Activated B cell treated with CpG ODN at 0.5 μM for 24 hours (primary cell): Measurements from ENCODE around the gene RCAN1. TPM values are rescaled to one million over a fixed set of nuclear protein-coding genes. Genes with fewer than 3 reads are reported as not detected.

Experiments
- ATAC-seq: fragments of 200-7000 bp; cut with Tn5 transposase; one replicate; pipeline ENCODE4 v1.10.0; 2021; ENCODE audit warnings: low read depth, mild to moderate bottlenecking, moderate library complexity
- CTCF ChIA-PET: fragments of 350-600 bp; sonication (Branson Sonifier 250); formaldehyde crosslinking; loops from one replicate; lab custom pipeline; 2021; ENCODE audit warnings: antibody characterized with exemption; lab: Charles Lee
- POLR2A ChIA-PET: fragments of 350-600 bp; sonication (Branson Sonifier 250); formaldehyde crosslinking; loops from one replicate; lab custom pipeline; 2021; ENCODE audit warnings: antibody characterized with exemption; lab: Charles Lee
- DNase-seq: peaks from one replicate; pipeline ENCODE4 v3.0.0; 2022
- H3K27ac Mint-ChIP-seq: one replicate; pipeline ENCODE4 v1.8.0; 2020; ENCODE audit warnings: mixed read lengths
- H3K27me3 Mint-ChIP-seq: one replicate; pipeline ENCODE4 v1.8.0; 2021; ENCODE audit warnings: mixed read lengths
- H3K36me3 Mint-ChIP-seq: one replicate; pipeline ENCODE4 v1.8.0; 2021; ENCODE audit warnings: low read depth, mixed read lengths
- H3K4me1 Mint-ChIP-seq: one replicate; pipeline ENCODE4 v1.8.0; 2021; ENCODE audit warnings: mixed read lengths
- H3K4me3 Mint-ChIP-seq: one replicate; pipeline ENCODE4 v1.8.0; 2020; ENCODE audit warnings: mild to moderate bottlenecking, mixed read lengths
- H3K9me3 Mint-ChIP-seq: one replicate; pipeline ENCODE4 v1.8.0; 2020; ENCODE audit warnings: mixed read lengths
- CTCF ChIP-seq: fragments of 200-600 bp; IDR thresholded peaks from one replicate; pipeline ENCODE4 v1.8.0; 2022; ENCODE audit warnings: antibody characterized with exemption, mild to moderate bottlenecking
- intact Hi-C: fragments of 100-400 bp; cut with micrococcal nuclease; formaldehyde crosslinking; loops from one replicate; pipeline ENCODE4 v1.15.1; 2024
- total RNA-seq: library from RNA; stranded (reverse); gene quantifications from 2 replicates; pipeline ENCODE4 v1.2.3, GENCODE V29; 2022

RCAN1 gene
- total RNA-seq, 1 donor from 2014 or later = 5.8 TPM

- intact Hi-C loops = no loop called here
- POLR2A ChIA-PET = no interaction called here
- DNase-seq = no peak
- no peak for TF ChIP-seq CTCF
- no peaks in the 10 kb centered on the region for H3K36me3 Mint-ChIP-seq
- CTCF ChIA-PET = interaction anchor here (1.2 kb wide), 1 partner anchor 66 kb away, joined by 3 read pairs; no protein-coding TSS in a partner anchor
- peaks cover 16% of the 10 kb centered on the region for H3K27me3 Mint-ChIP-seq
- H3K4me3 Mint-ChIP-seq = no peak overlapping the region
- H3K4me1 Mint-ChIP-seq = peaks cover 6% of the 10 kb centered on the region
- H3K9me3 Mint-ChIP-seq = no peaks in the 10 kb centered on the region
- no peak overlapping the region for H3K27ac Mint-ChIP-seq
- no peak for ATAC-seq
These were observed 6.8 kb upstream of the RCAN1 start for GRCh38 chr21:34621434-34622350.

GRCh38 chr21:34619841-34620665, 5.1 kb upstream of the RCAN1 start:
- Mint-ChIP-seq H3K9me3 (no peaks in the 10 kb centered on the region), H3K36me3 (no peaks in the 10 kb centered on the region), H3K4me1 (peaks cover 8% of the 10 kb centered on the region), H3K4me3 (no peak overlapping the region), H3K27me3 (peaks cover 11% of the 10 kb centered on the region), H3K27ac (no peak overlapping the region)
- DNase-seq (no peak), ATAC-seq (no peak)
- TF ChIP-seq CTCF = no peak
- POLR2A ChIA-PET = no interaction called here
- intact Hi-C loops = no loop called here
- CTCF ChIA-PET = interaction anchor here (0.8 kb wide), 1 partner anchor 12 kb away, joined by 4 read pairs; no protein-coding TSS in a partner anchor

DNA sequence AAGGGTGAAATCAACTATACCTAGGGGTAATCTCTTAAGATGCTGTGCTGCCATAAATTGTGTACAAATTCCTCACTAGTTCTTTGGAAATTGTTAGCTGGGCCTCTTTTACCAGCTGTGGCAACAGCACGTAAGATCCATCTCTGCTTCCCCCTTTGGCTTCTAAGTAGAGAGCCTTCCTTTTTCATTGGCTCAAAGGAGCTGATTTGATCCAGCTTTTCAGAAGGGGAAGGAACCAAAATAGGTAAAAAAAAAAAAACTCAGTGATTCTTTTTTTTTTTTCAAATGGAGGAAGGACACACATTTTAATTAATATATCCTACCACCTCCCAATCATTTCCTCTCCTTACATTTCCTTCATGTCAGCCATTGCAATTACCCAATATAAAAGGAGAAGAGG, 4.0 kb upstream of the RCAN1 start:
- Mint-ChIP-seq H3K4me3 (no peak overlapping the region), H3K9me3 (no peaks in the 10 kb centered on the region), H3K36me3 (no peaks in the 10 kb centered on the region), H3K4me1 (peaks cover 11% of the 10 kb centered on the region), H3K27ac (no peak overlapping the region), H3K27me3 (peaks cover 11% of the 10 kb centered on the region)
- DNase-seq (no peak), ATAC-seq (no peak)
- ChIA-PET CTCF (interaction anchor here (1.3 to 1.7 kb wide), 2 partner anchors 16 to 251 kb away, joined by 3 to 7 read pairs; no protein-coding TSS in a partner anchor), POLR2A (no interaction called here)
- TF ChIP-seq CTCF = no peak
- intact Hi-C loops = no loop called here

- H3K27ac Mint-ChIP-seq = no peak overlapping the region
- DNase-seq = no peak
- intact Hi-C loops = no loop called here
- POLR2A ChIA-PET = no interaction called here
- no peaks in the 10 kb centered on the region for H3K9me3 Mint-ChIP-seq
- no peak overlapping the region for H3K4me3 Mint-ChIP-seq
- CTCF ChIA-PET = interaction anchor here (0.9 to 1.7 kb wide), 2 partner anchors 13 to 14 kb away, joined by 3 to 7 read pairs; no protein-coding TSS in a partner anchor
- no peak for ATAC-seq
- no peaks in the 10 kb centered on the region for H3K36me3 Mint-ChIP-seq
- H3K4me1 Mint-ChIP-seq = peaks cover 7% of the 10 kb centered on the region
- peaks cover 8% of the 10 kb centered on the region for H3K27me3 Mint-ChIP-seq
- TF ChIP-seq CTCF = no peak
These were observed 2.9 kb upstream of the RCAN1 start for GRCh38 chr21:34617753-34618339.
